Stromal cell of bone marrow (primary cell): Measurements from ENCODE around the gene RASSF8.
"Not testable (repeated sequence)": the region's sequence is repeated elsewhere in the genome, so short reads cannot be mapped to it uniquely, and the experiment has no call there.

Source experiments
- DNase-seq: peaks from one replicate; pipeline ENCODE4 v3.0.0-alpha.2; 2012; ENCODE audit warnings: low read depth

The RASSF8 gene

DNA sequence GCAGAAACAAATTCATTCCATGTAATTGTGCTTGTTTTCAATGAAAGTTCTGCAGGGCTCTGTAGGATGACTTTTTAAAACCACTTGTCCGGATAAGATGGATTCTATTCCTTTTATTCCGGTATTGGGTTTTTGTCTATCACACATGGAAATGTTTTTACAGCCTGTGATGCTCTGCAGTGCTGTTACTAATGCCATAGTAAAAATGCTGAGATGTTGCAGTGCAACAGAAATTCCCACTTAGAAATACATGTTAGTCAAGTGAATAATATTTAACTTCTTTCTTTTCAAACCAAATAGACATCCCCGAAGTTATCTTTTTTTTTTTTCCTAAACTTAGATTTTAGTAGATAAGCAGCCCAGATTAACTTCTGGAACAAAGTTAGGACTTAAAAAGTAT, 71.9 kb downstream of the RASSF8 start:
- DNase-seq, result no peak

DNA sequence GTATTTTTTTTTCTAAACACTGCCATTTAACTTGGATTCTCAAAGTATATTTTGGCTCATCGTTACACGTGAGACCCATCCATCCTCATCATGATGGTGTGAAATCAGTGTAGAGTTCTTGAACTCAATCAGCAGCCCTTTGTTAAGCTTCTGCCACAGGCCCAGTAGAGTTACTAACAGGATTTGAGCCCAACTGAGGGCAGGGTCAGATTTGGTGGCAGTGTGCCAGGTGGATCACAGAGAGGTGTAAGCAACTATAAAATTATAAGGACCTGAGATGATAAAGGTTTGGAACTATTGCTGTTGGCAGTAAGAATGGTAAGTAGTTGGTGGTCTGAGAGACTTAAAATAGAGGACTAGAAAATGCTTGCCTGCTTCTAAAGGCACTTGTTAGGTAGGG, 72.8 kb downstream of the RASSF8 start:
- DNase-seq, result no peak

DNA sequence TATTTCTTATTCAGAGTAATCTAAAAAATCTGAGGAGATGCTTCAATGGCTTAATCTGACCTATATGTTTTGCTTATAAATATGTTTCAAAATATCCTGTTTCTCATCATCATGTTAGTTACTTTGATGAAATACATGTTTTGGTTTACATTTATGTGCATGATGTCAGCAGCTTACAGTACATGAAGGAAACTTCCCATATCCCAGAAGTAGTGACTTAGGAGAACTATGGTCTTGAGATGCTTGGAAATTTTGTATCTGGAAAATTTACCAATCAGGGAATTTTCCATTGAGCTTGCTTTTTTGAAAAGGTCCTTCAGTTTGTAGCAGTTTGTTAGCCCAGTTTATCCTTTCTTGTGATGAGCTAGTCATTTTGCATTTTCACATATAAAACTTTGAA, 73.3 kb downstream of the RASSF8 start:
- no peak for DNase-seq

DNA sequence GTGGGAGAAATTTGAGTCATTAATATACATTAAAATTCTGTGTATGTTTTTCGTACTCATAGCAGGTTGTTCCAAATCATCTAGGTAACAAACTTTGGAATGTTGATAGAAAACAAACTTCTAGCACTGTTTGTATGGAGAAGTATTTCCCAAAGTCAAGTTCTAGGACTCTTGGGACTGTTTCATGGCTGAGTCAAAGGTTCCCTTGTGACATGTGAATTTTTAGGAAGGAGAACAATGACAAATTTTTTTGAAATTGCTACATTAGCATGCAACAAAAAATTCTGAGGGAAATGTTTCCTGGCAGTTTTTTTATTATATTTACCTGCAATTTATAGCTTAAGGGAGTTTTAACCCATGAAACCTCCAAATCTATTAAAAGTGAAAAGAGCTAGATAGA, 73.8 kb downstream of the RASSF8 start:
- DNase-seq, result no peak

DNA sequence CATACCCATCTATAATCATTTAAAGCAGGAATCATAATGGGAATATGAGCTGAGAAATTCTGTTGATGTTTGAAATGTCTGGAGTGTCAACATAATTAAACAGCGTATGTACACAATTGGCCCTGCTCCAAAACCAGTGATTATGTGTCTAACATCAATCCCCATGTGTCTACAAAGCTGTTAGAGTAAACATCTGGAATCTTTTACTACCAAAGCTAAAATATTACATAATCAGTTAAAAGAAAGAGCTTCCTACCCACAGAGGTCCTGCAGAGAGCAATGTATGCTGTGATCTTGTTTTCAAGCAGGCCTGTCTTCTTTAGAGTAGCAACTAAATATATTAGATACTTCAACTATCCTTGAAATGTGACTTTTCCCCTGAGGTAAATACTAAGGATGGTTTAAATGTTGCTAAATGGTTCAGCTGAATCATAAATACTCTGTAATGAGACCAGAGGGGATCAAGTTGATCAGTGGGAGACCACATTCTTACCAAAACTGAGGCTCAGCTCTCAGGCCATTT, 74.3 kb downstream of the RASSF8 start:
- no peak for DNase-seq

- no peak for DNase-seq
Observed at GRCh38 chr12:26034371-26035142, 76.1 kb downstream of the RASSF8 start.

GRCh38 chr12:26036877-26037276, 78.4 kb downstream of the RASSF8 start:
- no peak for DNase-seq

DNA sequence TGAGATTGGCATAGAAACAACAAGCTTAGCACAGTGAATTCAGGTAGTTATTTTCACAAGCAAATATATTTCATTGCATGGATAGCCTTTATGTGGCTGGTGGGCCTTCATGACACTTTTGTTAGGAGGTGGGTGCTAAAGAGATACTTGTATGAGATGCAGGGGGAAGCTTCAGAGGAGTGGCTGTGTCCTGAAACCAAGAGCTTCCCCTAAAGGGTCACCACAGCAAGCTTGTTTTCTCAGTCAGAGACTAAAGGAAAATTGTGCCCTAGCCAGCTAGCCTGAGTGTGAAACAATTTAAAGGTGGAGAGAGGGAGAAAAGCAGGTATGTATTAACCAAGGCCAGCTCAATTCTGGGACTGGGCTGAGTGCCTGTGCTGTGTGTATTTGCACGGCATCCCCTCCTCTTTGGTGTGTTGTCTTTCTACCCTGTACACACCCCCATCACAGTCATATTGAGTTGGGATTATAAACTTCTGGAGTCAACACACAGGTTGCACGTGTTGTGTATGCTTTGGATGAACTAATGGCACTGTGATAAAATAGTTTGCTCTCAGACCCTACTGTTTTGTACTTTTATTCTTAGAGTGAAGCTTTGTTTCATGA, 79.2 kb downstream of the RASSF8 start:
- DNase-seq, result no peak

DNA sequence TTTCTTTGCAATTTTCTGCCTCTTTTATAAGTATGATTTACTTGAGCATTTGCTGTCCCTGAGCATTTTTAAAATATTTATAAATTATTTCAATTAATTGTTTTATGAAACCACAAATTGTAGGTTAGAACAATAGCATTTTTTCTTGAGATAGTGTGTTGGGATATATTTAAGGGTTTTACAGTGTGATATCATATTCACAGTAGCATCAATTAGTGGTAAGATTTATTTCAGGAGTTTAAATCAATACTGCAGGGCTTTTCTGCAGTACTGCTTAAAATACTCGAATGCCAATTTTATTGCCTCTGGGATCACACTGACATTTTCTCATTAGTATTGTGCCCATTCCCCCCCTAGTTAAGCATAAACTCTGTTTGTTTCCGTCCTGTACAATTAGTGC, 84.2 kb downstream of the RASSF8 start:
- DNase-seq, result no peak

DNA sequence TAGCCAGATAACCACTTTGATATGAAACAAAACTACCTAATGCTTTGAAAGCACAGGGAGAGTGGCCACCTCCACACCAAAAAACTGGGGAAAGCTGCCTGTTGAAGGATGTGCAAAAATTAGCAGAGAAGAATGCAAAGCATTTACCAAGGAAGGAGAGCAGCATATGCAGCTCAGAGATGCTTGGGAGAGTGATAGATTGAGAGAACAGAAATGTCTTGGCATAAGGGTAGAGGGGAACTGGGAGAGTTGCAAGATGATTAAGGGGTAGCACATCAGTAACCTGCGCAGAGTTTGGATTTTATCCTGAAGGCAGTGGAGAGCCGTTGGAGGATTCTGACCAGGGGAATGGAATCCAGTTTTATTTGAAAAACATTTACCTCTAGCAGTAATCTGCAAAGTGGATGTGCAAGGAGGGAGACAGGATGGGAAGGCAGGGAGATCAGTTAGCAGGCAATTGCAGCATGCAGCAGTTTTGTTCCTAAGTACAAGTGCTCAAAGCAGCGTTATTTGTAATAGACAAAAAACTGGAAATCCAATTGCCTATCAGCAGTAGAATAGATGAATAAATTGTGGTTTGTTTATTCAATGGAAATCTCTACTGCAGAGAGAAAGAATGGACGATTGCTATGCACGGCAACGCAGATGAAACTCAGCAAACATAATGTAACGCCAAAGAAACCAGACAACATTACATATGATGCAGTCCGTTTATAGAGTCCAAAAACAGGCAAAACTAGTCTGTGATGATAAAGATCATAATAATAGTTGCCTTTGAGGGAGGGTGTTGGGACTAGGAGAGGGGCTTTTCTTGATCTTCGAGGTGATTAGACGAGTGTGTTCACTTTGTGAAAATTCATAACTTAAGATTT, 84.9 kb downstream of the RASSF8 start:
- DNase-seq, result no peak

DNA sequence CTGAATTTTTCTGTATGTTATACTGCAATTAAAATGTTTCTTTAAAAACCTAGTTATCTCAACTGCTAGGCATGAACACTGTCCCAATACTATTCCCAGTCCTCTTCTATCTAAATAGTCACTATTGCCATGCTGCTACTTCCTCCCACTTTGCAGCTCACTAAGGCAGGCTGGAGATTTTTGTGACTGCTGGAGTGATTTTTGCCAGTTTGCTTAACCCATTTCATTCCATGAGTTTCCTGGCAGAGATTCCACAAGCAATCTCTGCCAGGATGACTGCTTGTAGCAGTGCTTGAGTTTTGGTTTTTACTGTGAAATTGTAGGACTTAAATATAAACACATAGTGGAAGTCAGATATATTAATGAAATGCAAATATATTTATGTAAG, 85.5 kb downstream of the RASSF8 start:
- peak; percentile 62 for DNase-seq

- no peak for DNase-seq
Observed at GRCh38 chr12:26044592-26044991, 86.1 kb downstream of the RASSF8 start.

GRCh38 chr12:26046203-26046602, 87.7 kb downstream of the RASSF8 start:
- DNase-seq, result no peak

- no peak for DNase-seq
Observed at GRCh38 chr12:26046906-26047305, 88.4 kb downstream of the RASSF8 start.

DNA sequence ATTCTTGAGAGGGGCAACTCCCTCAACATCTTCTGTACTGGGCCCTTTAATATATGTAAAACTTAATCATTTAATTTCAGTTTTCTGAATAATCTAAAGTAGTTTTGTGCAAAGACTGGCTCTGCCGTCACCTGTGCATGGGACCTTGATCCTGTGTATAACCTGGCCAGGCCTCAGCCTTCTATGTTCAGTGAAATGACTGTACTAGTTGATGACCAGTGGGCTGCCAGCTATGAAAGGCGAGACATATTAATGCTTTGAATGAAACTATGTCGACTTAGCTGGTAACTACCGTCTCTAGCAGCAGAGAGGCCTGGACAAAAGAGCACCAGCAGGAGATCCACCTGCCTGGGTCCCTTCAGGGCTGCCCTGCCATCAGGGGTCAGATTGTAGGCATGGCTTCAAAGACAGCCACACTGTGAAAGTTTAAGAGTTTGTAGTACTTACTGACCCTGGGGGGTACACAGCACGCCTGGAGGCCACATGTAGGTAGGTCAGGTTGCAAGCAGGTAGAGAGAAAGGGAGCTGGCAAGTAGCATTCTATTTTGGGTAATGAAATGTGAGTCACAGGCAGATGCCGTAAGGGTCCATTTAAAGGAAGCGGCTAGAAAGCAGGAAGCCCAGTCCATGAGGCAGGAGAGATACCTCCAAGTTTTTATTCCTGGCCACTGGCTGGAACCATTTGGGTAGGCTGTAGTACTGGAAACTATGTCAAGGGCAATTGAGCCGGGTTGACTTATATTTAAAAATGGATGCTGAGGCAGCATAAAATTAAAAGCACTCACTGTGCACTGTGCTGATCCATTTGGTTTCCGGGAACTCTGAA, 89.1 kb downstream of the RASSF8 start:
- no peak for DNase-seq

- no peak for DNase-seq
Observed at GRCh38 chr12:26052652-26053051, 94.2 kb downstream of the RASSF8 start.

DNA sequence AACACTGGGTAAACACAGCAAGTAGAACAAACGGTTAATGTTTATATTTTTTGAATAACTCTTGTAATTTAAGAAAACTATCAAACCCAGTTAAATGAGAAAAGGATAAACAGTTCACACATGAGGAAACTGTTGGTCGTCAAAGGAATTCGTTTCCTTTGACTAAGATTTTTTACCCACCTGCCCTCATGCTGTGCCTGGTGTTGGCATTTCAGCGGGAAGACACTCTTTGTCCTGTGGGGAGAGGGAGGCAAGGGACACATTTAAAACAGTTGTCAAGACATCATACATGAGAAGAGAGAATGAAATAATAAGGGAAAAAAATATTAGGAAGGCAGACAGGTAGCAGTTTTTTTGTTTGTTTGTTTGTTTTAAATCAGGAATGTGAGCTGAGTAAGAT, 95.9 kb downstream of the RASSF8 start:
- DNase-seq, result no peak

DNA sequence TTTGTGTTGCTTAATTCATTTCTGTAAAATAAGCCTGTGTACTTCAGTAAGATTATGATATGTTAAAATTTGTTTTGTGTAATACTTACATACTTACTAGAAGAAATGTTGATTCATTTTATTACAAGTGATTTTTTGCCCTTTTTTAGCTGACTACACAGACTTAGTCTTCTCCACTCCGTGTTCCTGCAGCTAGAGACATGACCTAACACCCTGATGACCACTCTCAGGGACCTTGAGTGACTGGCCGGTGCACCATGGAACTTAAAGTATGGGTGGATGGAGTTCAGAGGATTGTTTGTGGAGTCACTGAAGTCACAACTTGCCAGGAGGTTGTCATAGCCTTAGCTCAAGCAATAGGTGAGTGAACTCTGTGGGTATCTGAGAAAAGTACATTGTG, 96.6 kb downstream of the RASSF8 start:
- no peak for DNase-seq

DNA sequence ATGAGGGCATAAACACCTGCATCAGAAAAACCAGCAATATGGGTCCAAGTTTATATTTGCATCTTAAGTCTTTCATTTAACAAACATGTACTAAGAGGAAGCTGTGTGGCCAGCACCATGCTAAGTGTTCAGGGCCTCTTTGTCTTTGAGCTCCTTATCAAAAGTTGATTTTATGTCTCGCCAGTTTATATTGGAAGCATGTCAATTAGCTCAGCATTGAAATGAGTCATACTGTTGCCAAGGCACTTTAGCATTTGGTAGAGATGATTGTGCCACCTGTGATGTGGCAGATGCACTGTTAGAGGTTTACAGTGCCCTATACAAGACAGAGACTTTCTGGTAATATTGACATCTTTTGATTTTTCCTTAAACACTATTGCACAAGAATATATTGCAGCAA, 97.9 kb downstream of the RASSF8 start:
- peak; percentile 34 for DNase-seq

GRCh38 chr12:26057271-26057670, 98.8 kb downstream of the RASSF8 start:
- DNase-seq, result not testable (repeated sequence)

- no peak for DNase-seq
Observed at GRCh38 chr12:26058308-26058707, 99.8 kb downstream of the RASSF8 start.

DNA sequence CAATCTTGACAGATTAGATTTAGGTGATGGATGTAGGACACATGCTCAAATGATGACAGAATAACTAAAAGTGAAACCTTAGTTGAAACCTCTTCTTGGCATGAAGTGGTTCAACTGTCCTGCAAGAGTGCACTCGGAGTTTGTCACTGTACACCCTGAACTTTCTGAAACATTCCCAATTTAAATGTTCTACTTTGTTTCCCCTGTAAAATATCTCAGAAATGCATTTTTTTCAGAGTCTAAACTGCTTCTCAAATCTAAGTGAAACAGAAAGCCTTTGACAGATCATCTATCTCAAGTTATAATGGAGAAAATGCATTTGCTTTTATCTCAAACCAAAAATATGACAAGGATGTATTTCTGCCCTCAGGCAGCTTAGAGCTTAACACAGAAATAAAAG, 100.3 kb downstream of the RASSF8 start:
- DNase-seq, result no peak
